ENCODE data around the gene FCF1. TPM values are rescaled to one million over a fixed set of nuclear protein-coding genes. Genes with fewer than 3 reads are reported as not detected.

Gene FCF1
- polyA plus RNA-seq, 2 of the 4 experiments (the other 2 are of a cell fraction), result 80.1 to 97.2 TPM

DNA sequence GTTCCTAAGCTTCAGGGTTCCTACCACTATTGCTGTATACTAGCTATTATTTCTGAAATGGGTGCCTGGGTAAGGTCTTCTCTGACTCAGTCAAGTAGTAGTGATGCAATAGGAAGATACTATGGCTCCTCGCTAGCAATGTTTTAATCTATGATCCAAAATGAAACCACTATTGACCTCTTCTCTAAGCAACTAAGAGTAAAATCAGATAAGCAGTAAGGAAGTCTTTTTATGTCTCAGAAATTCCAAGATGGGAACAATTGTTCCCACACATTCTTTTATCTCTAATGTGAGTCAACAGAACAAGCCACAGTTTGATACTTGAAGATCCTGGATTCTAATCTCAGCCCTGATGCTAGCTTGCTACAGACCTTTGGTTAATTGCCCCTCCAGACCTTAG lies 45.2 kb upstream of the FCF1 start:
- Histone ChIP-seq H3K4me1 (peaks cover 9% of the 10 kb centered on the region), H3K9me3 (no peaks in the 10 kb centered on the region), H3K4me2 (no peak overlapping the region), H3K27ac (no peak overlapping the region), H3K4me3 (no peak overlapping the region)
- no peak for ATAC-seq
- 91% methylated on average over 1 of the region's 1 CpG for WGBS (ENCODE audit: missing lambda C conversion rate)
- TF ChIP-seq FOXS1 (CRISPR knock-in tag; IDR thresholded peaks at IDR 0.05), result no peak
- TF ChIP-seq ZNF302 (CRISPR knock-in tag; IDR thresholded peaks at IDR 0.05), result no peak
- no peak for TF ChIP-seq CHD4 (IDR thresholded peaks at IDR 0.05; ENCODE audit: borderline replicate concordance)
- TF ChIP-seq KDM5A (IDR thresholded peaks at IDR 0.05), result no peak
- no peak for TF ChIP-seq RAD21 (conservative IDR thresholded peaks at IDR 0.05 in 1 of 2, IDR thresholded peaks at IDR 0.05 in 1 of 2)
- TF ChIP-seq HOXB13 (CRISPR knock-in tag; IDR thresholded peaks at IDR 0.05; ENCODE audit: low read depth), result no peak
- TF ChIP-seq MYC (IDR thresholded peaks at IDR 0.05; ENCODE audit: borderline replicate concordance, low read length), result no peak
- TF ChIP-seq, protein P1, sequence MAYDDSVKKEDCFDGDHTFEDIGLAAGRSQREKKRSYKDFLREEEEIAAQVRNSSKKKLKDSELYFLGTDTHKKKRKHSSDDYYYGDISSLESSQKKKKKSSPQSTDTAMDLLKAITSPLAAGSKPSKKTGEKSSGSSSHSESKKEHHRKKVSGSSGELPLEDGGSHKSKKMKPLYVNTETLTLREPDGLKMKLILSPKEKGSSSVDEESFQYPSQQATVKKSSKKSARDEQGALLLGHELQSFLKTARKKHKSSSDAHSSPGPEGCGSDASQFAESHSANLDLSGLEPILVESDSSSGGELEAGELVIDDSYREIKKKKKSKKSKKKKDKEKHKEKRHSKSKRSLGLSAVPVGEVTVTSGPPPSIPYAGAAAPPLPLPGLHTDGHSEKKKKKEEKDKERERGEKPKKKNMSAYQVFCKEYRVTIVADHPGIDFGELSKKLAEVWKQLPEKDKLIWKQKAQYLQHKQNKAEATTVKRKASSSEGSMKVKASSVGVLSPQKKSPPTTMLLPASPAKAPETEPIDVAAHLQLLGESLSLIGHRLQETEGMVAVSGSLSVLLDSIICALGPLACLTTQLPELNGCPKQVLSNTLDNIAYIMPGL (CRISPR knock-in tag; IDR thresholded peaks at IDR 0.05; ENCODE audit: borderline replicate concordance), result no peak
- TF ChIP-seq TFCP2L1 (CRISPR knock-in tag; IDR thresholded peaks at IDR 0.05), result no peak
- TF ChIP-seq RNF2 (IDR thresholded peaks at IDR 0.05; ENCODE audit: borderline replicate concordance, low read depth), result no peak
- TF ChIP-seq PHF8 (IDR thresholded peaks at IDR 0.05; ENCODE audit: borderline replicate concordance, low read depth), result no peak
- TF ChIP-seq, protein P2, sequence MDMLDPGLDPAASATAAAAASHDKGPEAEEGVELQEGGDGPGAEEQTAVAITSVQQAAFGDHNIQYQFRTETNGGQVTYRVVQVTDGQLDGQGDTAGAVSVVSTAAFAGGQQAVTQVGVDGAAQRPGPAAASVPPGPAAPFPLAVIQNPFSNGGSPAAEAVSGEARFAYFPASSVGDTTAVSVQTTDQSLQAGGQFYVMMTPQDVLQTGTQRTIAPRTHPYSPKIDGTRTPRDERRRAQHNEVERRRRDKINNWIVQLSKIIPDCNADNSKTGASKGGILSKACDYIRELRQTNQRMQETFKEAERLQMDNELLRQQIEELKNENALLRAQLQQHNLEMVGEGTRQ (IDR thresholded peaks at IDR 0.05), result no peak
- TF ChIP-seq, protein P3, sequence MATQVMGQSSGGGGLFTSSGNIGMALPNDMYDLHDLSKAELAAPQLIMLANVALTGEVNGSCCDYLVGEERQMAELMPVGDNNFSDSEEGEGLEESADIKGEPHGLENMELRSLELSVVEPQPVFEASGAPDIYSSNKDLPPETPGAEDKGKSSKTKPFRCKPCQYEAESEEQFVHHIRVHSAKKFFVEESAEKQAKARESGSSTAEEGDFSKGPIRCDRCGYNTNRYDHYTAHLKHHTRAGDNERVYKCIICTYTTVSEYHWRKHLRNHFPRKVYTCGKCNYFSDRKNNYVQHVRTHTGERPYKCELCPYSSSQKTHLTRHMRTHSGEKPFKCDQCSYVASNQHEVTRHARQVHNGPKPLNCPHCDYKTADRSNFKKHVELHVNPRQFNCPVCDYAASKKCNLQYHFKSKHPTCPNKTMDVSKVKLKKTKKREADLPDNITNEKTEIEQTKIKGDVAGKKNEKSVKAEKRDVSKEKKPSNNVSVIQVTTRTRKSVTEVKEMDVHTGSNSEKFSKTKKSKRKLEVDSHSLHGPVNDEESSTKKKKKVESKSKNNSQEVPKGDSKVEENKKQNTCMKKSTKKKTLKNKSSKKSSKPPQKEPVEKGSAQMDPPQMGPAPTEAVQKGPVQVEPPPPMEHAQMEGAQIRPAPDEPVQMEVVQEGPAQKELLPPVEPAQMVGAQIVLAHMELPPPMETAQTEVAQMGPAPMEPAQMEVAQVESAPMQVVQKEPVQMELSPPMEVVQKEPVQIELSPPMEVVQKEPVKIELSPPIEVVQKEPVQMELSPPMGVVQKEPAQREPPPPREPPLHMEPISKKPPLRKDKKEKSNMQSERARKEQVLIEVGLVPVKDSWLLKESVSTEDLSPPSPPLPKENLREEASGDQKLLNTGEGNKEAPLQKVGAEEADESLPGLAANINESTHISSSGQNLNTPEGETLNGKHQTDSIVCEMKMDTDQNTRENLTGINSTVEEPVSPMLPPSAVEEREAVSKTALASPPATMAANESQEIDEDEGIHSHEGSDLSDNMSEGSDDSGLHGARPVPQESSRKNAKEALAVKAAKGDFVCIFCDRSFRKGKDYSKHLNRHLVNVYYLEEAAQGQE (IDR thresholded peaks at IDR 0.05), result no peak
- TF ChIP-seq NR3C1 (IDR thresholded peaks at IDR 0.05), result no peak
- TF ChIP-seq FOSL2 (IDR thresholded peaks at IDR 0.05), result no peak
- TF ChIP-seq FOSL2 (CRISPR knock-in tag; IDR thresholded peaks at IDR 0.05), result no peak
- no peak for TF ChIP-seq NFE2L2 (conservative IDR thresholded peaks at IDR 0.05; ENCODE audit: low read length)
- TF ChIP-seq CHD2 (IDR thresholded peaks at IDR 0.05; ENCODE audit: low read length, partially characterized antibody), result no peak
- no peak for TF ChIP-seq RFX5 (IDR thresholded peaks at IDR 0.05)
- TF ChIP-seq CEBPB (IDR thresholded peaks at IDR 0.05), result no peak
- no peak for TF ChIP-seq NPAS2 (CRISPR knock-in tag; IDR thresholded peaks at IDR 0.05; ENCODE audit: borderline replicate concordance)
- no peak for FAIRE-seq
- ChIA-PET POLR2A (no interaction called here), CTCF (interaction anchor here (1.2 to 2.1 kb wide), 7 partner anchors 12 to 59 kb away, joined by 3 to 8 read pairs (median 4); partner anchors contain the start of gene LTBP2)
- DNase-seq (ENCODE audit: low read depth in 1 of 2, low spot score in 1 of 2), result no peak

DNA sequence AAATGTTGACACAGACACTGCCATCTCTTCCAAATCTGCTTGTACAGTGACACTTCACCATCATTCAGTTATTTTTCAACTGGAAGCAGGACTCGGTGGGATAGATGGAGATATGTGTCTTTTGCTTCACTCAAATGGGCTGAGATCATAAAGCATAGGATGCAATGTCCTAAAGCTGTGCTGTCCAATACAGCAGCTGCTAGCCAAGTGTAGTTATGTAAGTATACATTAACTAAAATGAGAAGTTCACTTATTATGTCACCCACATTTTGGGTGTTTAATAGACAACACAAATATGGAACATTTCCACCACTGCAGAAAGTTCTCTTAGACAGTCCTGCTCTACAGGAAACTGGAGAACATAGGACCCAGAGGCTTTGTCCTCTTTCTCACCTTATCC lies 43.7 kb upstream of the FCF1 start:
- no peak for TF ChIP-seq ZSCAN20 (CRISPR knock-in tag; IDR thresholded peaks at IDR 0.05)
- TF ChIP-seq FOSB (CRISPR knock-in tag; IDR thresholded peaks at IDR 0.05), result no peak
- no peak for TF ChIP-seq BHLHE40 (IDR thresholded peaks at IDR 0.05; ENCODE audit: low read depth, low read length)
- no peak for TF ChIP-seq MAZ (IDR thresholded peaks at IDR 0.05; ENCODE audit: borderline replicate concordance, low read depth, low read length)
- TF ChIP-seq, protein P4, sequence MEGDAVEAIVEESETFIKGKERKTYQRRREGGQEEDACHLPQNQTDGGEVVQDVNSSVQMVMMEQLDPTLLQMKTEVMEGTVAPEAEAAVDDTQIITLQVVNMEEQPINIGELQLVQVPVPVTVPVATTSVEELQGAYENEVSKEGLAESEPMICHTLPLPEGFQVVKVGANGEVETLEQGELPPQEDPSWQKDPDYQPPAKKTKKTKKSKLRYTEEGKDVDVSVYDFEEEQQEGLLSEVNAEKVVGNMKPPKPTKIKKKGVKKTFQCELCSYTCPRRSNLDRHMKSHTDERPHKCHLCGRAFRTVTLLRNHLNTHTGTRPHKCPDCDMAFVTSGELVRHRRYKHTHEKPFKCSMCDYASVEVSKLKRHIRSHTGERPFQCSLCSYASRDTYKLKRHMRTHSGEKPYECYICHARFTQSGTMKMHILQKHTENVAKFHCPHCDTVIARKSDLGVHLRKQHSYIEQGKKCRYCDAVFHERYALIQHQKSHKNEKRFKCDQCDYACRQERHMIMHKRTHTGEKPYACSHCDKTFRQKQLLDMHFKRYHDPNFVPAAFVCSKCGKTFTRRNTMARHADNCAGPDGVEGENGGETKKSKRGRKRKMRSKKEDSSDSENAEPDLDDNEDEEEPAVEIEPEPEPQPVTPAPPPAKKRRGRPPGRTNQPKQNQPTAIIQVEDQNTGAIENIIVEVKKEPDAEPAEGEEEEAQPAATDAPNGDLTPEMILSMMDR (IDR thresholded peaks at IDR 0.05), result no peak
- TF ChIP-seq EHMT2 (IDR thresholded peaks at IDR 0.05; ENCODE audit: low read depth), result no peak
- no peak for TF ChIP-seq SMC3 (IDR thresholded peaks at IDR 0.05)
- no peak for TF ChIP-seq CEBPB (IDR thresholded peaks at IDR 0.05)
- FAIRE-seq (no peak), DNase-seq (ENCODE audit: low read depth in 1 of 2, low spot score in 1 of 2) (no peak), ATAC-seq (no peak)
- 76% methylated on average over 1 of the region's 1 CpG for WGBS (ENCODE audit: missing lambda C conversion rate)
- POLR2A ChIA-PET, result no interaction called here
- CTCF ChIA-PET, result interaction anchor here (0.7 to 1.3 kb wide), 3 partner anchors 13 to 167 kb away, joined by 3 read pairs; no protein-coding TSS in a partner anchor
- Histone ChIP-seq H3K27ac (no peak overlapping the region), H3K4me2 (no peak overlapping the region), H3K9me3 (no peaks in the 10 kb centered on the region), H3K4me1 (peaks cover 9% of the 10 kb centered on the region), H3K4me3 (no peak overlapping the region)
